ENCODE measurements around the gene MYOCOS.
A peak's percentile ranks its signal among the peaks of the same experiment; 100 is the strongest.
"Not testable (repeated sequence)": the region's sequence is repeated elsewhere in the genome, so short reads cannot be mapped to it uniquely, and the experiment has no call there.

Gene MYOCOS

DNA sequence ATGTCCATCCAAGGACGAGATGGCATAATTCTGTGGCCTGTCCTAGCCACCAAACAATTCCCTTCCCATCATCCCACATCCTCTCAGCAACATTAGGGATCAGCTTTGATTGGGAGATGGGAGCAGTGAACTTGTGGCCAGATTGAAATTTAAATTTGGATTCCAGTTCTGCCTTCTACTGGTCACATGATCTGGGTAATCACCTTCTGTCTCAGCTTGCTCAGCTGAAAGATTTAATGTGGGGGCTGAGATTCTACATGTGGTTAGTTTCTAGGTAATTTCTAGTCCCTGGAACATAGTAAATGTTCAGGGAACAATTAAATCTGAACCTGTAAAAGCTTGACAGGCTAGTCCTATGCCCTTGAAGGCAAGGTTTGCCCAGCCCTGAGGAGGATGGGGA lies 3.2 kb downstream of the MYOCOS start:
- DNase-seq (ENCODE audit: low read depth): no peak

DNA sequence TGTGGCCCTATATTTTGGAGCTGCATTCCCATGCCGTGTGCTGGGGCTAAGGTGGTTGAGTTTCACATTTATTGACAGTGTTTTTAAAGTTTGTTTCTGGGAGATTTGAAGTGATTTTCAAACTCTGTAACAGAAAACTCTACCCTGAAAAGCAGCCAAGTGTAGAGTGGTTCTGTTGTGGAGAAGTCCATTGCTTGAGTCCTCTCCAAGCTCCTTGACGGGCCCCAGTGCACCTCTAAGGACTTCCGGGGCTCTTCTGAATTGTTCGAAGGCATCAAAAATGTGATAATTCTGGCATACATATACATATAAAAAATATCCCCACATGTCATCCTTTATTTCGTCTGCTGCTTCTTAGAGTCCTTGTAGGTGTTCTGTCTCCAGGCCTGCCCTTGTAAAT lies 5.0 kb downstream of the MYOCOS start:
- DNase-seq (ENCODE audit: low read depth): no peak

DNA sequence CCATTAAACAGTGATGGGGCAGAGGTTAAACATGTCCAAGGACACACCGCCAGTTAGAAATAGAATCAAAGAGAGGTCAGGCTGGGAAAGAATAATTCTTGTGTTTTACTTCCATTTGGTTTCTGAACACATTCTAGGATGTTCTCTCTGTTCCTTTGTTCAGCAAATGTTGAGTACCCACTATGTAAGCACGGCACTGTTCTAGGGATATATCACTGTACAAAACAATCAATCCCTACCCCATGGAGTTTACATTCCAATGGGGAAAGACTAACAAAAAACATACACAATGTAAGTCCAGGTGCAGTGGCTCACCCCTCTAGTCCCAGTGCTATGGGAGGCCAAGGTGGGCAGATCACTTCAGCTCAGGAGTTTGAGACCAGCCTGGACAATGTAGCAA lies 6.2 kb downstream of the MYOCOS start:
- DNase-seq (ENCODE audit: low read depth): no peak

DNA sequence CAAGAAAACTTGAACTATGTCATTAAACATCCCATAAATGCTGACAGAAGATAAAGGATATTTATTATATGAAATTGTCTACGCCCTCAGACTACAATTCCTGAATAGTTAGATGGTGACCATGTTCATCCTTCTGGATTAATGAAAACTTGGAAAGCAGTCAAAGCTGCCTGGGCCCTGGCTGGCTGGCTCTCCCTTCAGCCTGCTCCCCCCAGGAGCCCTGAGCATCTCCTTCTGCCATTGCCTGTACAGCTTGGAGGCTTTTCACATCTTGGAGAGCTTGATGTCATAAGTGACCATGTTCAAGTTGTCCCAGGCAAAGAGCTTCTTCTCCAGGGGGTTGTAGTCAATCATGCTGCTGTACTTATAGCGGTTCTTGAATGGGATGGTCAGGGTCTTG lies 13.6 kb downstream of the MYOCOS start:
- no peak for DNase-seq (ENCODE audit: low read depth)

DNA sequence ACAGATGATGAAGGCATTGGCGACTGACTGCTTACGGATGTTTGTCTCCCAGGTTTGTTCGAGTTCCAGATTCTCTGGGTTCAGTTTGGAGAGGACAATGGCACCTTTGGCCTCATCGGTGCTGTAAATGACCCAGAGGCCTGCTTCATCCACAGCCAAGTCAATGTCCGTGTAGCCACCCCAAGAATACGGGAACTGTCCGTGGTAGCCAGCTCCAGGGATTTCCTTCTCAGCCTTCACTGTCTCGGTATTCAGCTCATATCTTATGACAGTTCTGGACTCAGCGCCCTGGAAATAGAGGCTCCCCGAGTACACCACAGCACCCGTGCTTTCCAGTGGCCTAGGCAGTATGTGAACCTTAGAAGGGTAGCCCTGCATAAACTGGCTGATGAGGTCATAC lies 14.1 kb downstream of the MYOCOS start:
- DNase-seq (ENCODE audit: low read depth): no peak

DNA sequence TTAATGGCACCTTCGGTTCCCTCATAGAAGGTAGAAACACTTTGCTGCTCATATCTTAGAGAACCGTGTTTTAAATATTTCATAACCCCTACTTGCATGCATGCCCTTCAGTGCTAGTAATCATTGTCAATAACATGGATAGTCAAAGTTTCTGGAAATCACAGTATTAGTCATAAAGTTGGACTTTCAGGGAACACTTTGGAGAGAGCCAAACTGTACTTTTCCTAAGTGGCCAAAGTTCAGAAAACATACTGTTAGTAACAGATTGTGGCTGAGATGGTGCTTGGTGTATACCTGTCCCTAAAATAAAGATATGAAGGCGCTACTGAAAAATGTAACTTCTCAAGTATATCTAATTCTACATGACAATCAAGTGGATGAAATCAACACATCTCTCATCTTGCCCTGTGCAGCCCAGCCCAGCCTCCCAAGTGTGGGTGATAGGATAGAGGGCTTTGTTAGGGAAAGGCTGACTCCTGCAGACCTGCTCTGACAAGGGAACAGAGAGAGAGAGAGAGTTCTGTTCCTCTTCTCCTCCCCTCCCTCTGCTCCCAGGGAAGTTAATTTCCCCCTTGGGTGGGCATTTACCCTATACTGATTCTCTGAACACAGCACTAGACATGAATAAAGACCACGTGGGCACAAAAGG lies 16.0 kb downstream of the MYOCOS start:
- DNase-seq (ENCODE audit: low read depth): no peak

DNA sequence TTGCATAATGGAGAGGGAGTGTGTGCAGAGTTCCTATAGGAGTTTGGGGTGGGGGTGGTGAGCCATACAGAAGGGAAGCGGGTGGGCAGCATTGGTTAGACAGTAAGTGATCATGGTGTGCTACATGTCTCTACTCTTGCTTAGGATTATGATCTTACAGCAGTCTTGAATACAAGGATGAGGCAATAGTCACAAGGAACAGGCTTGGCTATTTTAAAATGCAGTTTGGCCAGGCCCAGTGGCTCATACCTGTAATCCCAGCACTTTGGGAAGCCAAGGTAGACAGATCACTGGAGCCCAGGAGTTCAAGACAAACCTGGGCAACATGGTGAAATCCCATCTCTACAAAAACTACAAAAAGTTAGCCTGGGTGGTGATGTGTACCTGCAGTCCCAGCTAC lies 18.2 kb downstream of the MYOCOS start:
- DNase-seq (ENCODE audit: low read depth): no peak

DNA sequence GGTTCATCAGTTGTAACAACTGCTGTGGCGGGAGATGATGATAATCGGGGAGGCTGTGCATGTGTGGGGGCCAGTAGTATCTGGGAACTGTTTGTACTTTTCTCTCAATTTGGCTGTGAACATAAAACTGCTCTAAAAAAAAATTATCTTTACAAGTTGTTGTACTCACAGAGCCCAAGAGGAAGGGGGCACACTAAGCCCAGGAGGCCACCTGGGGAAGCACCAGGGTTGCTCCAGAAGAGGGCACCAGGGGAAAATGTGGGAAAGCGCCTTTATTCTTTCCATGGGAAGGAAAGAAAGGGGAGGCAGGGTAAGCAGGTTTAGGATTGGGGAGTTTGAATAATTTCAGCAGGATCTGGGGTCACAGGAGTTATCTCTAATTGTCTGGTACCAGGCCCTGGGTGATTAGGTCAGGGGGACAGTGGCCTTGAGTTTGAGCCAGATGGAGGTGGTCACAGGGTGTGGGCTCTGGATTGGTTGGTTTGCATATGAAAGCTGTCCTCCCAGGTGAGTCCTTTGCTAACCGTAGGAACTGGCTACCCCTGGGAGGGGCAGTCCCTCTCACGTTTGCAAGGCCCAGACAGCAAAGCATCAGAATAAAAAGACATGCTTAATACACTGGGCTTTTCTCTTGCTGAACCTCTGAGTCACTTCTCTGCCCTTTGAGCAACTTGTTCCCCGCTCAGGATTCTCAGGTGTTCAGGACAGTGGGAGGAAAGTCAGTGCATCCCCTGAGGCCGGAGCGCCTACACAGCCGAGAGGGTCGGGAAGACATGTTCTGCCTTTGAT lies 19.2 kb downstream of the MYOCOS start:
- DNase-seq (ENCODE audit: low read depth): no peak

DNA sequence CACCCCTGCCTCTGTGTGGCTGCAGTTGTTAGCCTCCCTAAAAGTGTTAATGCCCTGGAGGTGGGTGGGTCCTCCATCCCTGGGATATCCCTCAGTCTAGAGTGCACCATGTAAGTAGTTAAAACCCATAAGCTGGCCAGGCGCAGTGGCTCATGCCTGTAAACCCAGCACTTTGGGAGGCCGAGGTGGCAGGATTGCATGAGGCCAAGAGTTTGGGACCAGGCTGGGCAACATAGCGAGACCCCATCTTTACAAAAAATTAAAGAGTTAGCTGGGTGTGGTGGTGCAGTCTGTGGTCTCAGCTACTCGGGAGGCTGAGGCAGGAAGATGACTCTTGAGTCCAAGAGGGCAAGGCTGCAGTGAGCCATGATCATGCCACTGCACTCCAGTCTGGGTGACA lies 20.2 kb downstream of the MYOCOS start:
- no peak for DNase-seq (ENCODE audit: low read depth)

DNA sequence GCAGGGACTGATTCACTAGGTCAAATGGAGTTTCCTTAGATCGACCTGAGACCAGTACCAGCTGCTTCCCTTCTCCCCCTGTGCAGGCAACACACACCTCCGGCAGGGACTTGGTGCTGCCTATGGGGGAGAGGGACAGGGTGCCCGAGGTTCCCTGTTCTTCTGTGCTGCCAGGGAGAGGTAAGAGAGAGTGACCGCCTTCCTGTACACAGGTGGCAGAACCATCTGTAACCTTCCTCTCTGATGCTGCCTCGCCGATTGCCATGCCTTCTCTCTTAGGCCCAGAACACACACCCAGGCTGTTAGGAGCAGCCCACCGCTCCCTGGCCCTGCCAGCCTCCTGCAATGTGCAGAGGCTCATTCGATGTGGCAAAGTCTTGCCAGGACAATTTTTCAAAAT lies 21.1 kb downstream of the MYOCOS start:
- no peak for DNase-seq (ENCODE audit: low read depth)

DNA sequence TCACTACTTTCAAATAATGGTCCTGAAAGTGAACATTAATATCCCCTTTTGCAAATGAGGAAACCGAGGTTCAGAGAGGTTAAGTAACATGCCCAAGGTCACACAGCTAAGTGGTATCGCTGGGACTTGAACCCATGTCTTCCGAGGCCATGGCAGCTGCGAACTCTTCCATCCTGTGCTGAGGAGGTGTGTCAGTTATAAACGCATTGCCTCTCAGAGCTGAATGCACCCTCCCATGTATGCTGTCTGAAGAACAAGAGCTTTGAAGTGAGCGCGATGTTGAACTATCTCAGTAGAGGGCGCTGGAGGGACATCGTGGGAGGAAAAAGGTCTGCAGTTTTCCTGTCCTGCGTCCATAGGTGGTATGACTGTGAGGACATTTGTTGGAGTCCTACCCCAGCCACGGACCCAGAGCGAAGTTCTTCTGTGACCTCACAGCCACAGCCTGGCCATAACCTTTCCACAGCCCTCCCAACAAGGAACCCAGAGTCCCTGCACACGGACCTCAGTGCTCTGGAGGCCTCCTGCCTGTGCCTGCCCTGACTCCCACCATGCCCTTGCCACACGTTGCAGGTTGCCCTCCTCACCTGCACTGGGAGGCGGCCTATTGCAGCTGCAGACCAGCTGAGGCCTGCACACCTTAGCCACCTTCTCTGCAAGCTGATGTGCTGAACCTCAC lies 22.9 kb downstream of the MYOCOS start:
- peak; percentile 79 for DNase-seq (ENCODE audit: low read depth)

DNA sequence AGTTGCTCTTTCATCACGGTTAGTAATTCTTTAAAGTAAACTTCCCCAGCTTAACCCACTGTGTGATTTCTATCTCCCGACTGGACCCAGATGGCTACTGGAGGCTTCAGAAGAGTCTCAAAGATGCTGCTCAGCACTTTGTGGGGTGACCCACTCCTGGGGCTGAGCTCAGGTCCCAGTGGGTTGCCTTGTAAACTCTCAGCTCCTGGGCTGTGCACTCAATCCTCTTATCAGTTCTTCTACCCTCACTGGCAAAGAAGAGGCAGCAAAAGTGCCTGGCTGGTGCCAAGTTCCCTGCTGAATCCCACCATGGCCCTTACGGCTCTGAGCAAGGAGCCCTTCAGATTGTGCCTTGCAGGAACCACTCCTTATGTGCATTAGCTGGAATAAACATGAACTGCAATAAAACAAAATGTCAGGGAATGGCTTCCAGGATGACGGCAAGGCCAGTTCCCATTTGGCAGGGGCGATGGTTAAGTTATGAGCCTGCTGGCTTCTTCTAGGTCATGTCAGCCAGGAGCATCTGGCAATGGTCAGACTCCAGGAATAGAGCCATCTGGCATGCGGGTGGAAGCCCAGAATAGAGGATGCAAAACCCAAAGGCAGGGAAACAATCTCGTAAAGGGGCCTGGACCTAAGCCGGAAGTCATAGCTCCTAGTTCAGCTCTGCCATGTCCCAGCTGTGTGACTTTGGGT lies 23.7 kb downstream of the MYOCOS start:
- no peak for DNase-seq (ENCODE audit: low read depth)

DNA sequence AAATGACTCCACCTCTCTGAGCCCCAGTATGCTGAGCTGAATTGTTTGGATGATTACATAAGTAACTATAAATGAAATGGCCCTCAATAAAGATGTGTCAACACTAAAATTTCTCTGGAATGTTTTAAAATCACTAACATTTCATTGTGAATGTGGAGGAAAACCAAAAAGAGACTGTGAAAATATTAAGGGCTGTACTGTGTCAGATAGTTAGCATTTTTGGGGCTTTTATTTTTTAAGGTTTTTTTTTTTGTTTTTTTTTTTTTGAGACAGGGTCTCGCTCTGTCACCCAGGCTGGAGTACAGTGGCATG lies 24.2 kb downstream of the MYOCOS start:
- DNase-seq (ENCODE audit: low read depth): no peak

DNA sequence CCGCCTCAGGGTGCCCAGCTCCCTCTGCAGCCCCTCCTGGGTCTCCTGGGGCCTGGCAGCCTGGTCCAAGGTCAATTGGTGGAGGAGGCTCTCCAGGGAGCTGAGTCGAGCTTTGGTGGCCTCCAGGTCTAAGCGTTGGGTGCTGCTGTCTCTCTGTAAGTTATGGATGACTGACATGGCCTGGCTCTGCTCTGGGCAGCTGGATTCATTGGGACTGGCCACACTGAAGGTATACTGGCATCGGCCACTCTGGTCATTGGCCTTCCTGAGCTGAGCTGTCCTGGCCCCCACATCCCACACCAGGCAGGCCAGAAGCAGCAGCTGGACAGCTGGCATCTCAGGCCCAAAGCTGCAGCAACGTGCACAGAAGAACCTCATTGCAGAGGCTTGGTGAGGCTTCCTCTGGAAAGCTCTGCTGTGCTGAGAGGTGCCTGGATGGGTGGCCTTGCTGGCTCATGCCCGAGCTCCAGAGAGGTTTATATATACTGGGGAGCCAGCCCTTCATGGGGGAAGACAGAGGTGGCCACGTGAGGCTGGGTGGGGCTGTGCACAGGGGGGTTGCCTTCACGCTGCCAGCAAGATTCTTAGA lies 30.3 kb downstream of the MYOCOS start, which contains the start of gene MYOC:
MYOC (minus strand) TSS at position 455 of the 589 bp plus-strand sequence; CDS start at position 378, 77 bp downstream.
- DNase-seq (ENCODE audit: low read depth): no peak

DNA sequence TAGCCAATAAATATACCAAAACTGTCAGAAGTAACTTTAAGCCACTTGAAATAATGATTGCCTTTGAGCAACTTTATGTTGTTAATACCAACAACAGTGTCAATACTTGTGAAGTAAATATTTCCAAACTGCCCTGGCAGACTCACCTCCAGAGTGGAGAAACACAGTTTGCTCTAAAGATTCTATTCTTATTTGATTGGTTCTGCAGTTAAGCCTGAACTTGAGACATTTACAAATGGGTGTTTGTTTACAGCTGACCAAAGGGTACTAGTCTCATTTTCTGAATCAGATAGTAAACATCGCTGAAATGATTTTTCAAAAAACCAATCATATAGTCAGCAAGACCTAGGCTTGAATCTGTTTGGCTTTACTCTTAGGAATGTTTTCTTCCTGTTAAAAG lies 31.8 kb downstream of the MYOCOS start:
- no peak for DNase-seq (ENCODE audit: low read depth)

DNA sequence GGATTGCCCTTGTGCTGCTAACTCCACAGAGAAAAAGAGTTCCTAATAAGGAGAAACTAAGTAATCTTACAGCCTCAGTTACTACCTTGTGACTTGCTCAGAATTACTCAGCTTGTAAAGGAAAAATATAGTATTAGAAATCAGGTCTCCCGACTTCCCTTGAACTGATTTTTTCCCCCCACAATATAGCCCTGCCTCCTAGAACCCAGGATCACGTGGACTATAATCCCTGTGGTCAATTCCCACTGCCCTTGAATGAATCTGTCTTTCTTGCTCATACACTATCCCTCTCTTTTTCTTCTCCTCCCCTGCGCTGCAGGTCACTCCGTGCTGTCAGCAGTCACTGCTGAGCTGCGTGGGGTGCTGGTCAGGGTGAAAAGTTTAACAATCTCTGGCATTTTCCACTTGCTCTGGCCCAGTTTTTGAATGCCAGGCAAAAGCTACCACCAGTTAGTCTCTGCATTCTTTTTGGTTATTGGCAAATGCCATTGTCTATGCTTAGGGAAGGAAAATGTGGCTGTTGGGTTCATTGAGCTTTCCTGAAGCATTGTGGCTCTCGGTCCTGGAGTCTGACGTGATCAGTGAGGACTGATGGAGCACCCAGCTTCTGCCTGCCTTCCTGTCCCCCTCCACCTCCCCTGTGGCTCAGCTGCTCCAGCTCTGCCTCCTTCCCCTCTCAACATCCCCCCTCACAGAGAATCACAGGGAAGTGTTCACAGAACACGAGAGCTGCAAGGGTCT lies 32.3 kb downstream of the MYOCOS start:
- DNase-seq (ENCODE audit: low read depth): no peak

DNA sequence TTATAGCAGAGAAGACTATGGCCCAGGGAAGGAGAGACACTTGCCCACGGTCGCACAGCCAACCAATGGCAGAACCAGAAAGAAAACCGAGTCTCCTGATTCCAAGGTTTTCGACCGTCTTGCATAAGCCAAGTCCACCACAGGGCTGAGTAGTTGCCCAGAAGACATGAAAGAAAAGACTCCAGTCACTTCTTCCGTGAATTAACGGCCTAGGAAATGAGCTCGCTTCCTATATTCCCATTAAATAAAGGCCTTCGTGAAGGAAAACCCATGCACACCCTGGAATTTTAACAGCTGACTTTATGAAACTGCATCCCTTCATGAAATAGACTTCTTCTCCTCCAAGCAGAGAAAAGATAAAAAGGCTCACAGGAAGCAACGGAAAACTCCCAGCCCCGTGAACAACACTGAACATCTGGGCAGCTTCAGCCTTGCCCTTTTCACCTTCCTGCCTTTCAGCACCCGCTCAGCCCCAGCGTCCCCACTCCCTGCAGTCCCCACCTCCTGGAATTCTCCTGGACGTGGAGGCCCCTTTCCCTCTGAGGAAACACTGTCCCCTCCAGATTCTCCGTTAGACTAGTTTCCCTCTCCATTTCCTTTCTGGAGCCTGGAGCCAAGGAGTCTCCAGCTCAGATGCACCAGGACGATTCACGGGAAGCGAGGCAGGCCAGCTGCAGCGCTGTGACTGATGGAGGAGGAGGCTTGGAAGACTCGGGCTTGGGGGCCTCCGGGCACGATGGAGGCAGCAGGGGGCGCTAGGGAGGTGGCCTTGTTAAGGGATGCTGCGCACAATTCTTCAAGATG lies 33.1 kb downstream of the MYOCOS start:
- DNase-seq (ENCODE audit: low read depth): no peak

DNA sequence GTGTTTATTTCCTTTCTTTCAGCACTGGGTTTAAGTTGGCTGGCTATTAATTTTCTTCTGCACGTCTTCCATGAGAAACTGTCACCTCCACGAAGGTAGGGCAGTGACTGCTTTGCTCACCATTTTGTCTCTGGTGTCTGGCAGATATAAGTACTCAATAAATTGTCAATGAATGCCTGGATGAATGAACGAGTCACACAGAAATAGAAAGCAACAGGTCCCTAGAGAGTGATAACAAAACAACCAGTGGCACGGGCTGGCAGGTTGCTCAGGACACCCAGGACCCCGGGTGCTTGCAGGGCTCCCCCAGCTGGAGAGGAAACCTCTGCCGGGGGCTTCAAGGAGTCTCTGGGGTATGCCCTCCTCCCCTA lies 33.7 kb downstream of the MYOCOS start:
- DNase-seq (ENCODE audit: low read depth): no peak

DNA sequence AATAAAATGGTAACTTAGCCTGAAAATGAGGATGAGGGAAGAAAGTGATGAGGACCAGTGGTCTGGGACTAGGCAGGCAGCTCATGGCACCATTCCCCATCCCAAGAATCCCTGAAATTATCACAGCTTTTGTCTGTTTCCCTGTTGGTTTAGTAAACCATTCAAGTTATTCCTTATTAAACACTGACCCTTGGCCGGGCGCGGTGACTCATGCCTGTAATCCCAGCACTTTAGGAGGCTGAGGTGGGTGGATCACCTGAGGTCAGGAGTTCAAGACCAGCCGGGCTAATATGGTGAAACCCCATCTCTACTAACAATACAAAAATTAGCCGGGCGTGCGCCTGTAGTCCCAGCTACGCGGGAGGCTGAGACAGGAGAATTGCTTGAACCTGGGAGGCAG lies 34.2 kb downstream of the MYOCOS start:
- not testable (repeated sequence) for DNase-seq (ENCODE audit: low read depth)

DNA sequence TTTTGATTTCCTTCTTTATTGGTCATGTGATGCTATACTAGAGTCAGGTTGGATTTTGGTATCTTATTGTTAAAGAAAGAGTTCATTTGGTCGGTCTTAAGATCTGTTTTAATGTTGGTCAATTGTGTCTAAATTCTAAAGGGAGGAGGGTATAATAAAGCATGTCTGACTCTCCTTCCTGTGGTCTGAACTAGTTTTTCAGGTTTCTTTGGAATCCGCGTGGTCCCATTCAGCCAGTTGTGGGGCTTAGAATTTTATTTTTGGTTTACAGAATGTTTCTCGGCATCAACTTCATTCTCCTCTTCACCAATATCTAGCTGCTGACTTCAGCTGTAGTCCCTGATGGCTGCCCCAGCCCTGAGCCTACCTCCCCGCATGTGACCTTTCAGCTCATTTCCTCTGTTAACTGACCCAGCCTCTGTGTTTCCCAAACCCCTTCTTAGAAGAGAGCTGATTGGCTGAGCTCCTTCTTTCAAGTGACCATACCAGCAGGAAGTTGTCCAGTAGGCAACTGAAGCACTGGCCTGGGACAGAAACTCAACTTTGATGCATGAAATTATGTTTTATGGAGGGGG lies 39.1 kb downstream of the MYOCOS start:
- DNase-seq (ENCODE audit: low read depth): no peak

Data from stromal cell of bone marrow (primary cell).